Measurements from ENCODE around the gene MAP2K6. TPM values are rescaled to one million over a fixed set of nuclear protein-coding genes. Genes with fewer than 3 reads are reported as not detected.

MAP2K6 gene
- total and polyA plus RNA-seq, 11 donors, result 0.61 to 5.1 (median 1.4) TPM

- Histone ChIP-seq H3K4me3 (no peak overlapping the region), H3K9me3 (no peaks in the 10 kb centered on the region), H3K36me3 (peaks cover 0 to 22% (median 0%) of the 10 kb centered on the region in 9 donors), H3K27me3 (no peaks in the 10 kb centered on the region), H3K4me1 (no peaks in the 10 kb centered on the region), H3K27ac (no peak overlapping the region)
- TF ChIP-seq CTCF (IDR thresholded peaks at IDR 0.05) (no peak), POLR2A (IDR thresholded peaks at IDR 0.05) (no peak)
- intact Hi-C loops (cut with DNase I), result no loop called here
- ATAC-seq, result no peak
- no peak for DNase-seq
- 88 to 95% (median 89%) methylated on average over 5 of the region's 5 CpGs for WGBS, 4 donors
These were observed 119.7 kb downstream of the MAP2K6 start for GRCh38 chr17:69534235-69534621.

DNA sequence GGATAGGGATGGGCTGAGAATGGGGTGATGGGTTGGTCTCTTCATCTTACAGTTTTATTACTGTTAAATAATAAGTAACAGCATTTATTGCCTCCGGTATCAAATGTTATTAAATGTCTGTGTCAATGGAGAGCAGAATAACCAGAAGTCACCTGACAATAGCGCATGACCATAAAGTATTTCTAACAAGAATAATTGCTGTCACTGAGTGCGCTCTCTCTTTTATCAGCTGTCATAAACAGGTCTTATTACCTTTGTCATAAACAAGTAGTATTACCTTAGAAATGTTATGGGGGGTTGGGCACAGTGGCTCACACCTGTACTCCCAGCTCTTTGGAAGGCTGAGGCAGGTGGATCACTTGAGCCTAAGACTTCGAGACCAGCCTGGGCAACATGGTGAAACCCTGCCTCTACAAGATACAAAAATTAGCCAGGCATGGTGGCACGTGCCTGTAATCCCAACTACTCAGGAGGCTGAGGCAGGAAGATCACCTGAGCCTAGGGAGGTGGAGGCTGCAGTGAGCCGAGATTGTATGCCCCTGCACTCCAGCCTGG, 120.6 kb downstream of the MAP2K6 start:
- H3K27me3 ChIP-seq, result no peaks in the 10 kb centered on the region
- H3K4me3 ChIP-seq, result no peak overlapping the region
- ATAC-seq, result no peak
- H3K27ac ChIP-seq, result no peak overlapping the region
- H3K9me3 ChIP-seq, result no peaks in the 10 kb centered on the region
- no peaks in the 10 kb centered on the region for H3K4me1 ChIP-seq
- intact Hi-C loops (cut with DNase I), result no loop called here
- TF ChIP-seq CTCF (IDR thresholded peaks at IDR 0.05) (no peak), POLR2A (IDR thresholded peaks at IDR 0.05) (no peak)
- H3K36me3 ChIP-seq, result peaks cover 0 to 22% (median 0%) of the 10 kb centered on the region in 9 donors
- DNase-seq, result no peak
- 94 to 96% (median 96%) methylated on average over 6 of the region's 6 CpGs for WGBS, 4 donors

DNA sequence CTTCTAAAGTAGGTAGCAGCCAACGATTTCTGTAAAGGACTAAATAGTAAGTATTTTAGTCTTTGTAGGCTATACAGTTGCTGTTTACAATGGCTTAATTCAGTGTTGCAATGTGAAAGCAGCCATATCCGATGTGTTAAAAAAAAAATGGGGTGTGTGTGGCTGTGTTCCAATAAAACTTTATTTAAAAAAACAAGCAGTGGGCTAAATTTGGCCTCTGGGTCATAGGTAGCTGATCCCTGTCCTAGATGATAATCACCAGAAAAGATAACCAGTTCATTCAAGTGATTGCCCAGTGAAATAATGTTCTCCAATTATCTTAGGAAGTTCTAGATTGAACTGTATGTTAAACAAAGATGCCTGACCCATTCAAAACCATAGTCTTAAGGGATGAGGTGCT, 124.3 kb downstream of the MAP2K6 start:
- Histone ChIP-seq H3K27me3 (no peaks in the 10 kb centered on the region), H3K27ac (no peak overlapping the region), H3K9me3 (no peaks in the 10 kb centered on the region), H3K4me3 (no peak overlapping the region), H3K36me3 (peaks cover 0 to 30% (median 4%) of the 10 kb centered on the region in 9 donors), H3K4me1 (no peaks in the 10 kb centered on the region)
- TF ChIP-seq CTCF (IDR thresholded peaks at IDR 0.05), result no peak
- TF ChIP-seq POLR2A (IDR thresholded peaks at IDR 0.05), result no peak
- 87 to 93% (median 90%) methylated on average over 2 of the region's 2 CpGs for WGBS, 4 donors
- ATAC-seq (no peak), DNase-seq (no peak)
- intact Hi-C loops (cut with DNase I), result no loop called here

- Histone ChIP-seq H3K27me3 (no peaks in the 10 kb centered on the region), H3K4me3 (no peak overlapping the region), H3K9me3 (no peaks in the 10 kb centered on the region), H3K27ac (no peak overlapping the region), H3K4me1 (no peaks in the 10 kb centered on the region), H3K36me3 (peaks cover 0 to 25% (median 4%) of the 10 kb centered on the region in 9 donors)
- ATAC-seq (no peak), DNase-seq (no peak)
- intact Hi-C loops (cut with DNase I), result no loop called here
- TF ChIP-seq CTCF (IDR thresholded peaks at IDR 0.05), result no peak
- TF ChIP-seq POLR2A (IDR thresholded peaks at IDR 0.05), result no peak
- 89 to 93% (median 92%) methylated on average over 2 of the region's 2 CpGs for WGBS, 4 donors
These were observed 124.8 kb downstream of the MAP2K6 start for GRCh38 chr17:69539274-69539673.

Measured in heart left ventricle (tissue), 16 donors.